Activated naive CD8-positive, alpha-beta T cell treated with anti-CD3 and anti-CD28 coated beads, Interleukin-2, amount 10 ng/mL, durations not matched to agents 7 days and 5 days (primary cell): ENCODE results near the gene MYEF2. TPM values are rescaled to one million over a fixed set of nuclear protein-coding genes. Genes with fewer than 3 reads are reported as not detected.

Experiments used
- ATAC-seq: fragments of 150-1000 bp; cut with Tn5 transposase; one replicate; pipeline ENCODE4 v1.10.0; 2021; ENCODE audit warnings: low read depth, moderate library complexity
- POLR2A ChIA-PET: fragments of 350-600 bp; sonication (Branson Sonifier 250); formaldehyde crosslinking; loops from one replicate; lab custom pipeline; 2021; ENCODE audit warnings: antibody characterized with exemption; lab: Charles Lee
- DNase-seq: peaks from one replicate; pipeline ENCODE4 v3.0.0; 2021
- H3K27ac Mint-ChIP-seq: one replicate; pipeline ENCODE4 v1.8.0; 2022; ENCODE audit warnings: mild to moderate bottlenecking, mixed read lengths
- H3K27me3 Mint-ChIP-seq: one replicate; pipeline ENCODE4 v1.8.0; 2022; ENCODE audit warnings: mild to moderate bottlenecking, moderate library complexity, mixed read lengths
- H3K36me3 Mint-ChIP-seq: one replicate; pipeline ENCODE4 v1.8.0; 2021; ENCODE audit warnings: mild to moderate bottlenecking, mixed read lengths
- H3K4me1 Mint-ChIP-seq: one replicate; pipeline ENCODE4 v1.8.0; 2021; ENCODE audit warnings: mixed read lengths
- H3K4me3 Mint-ChIP-seq: one replicate; pipeline ENCODE4 v1.8.0; 2022; ENCODE audit warnings: mild to moderate bottlenecking, moderate library complexity, mixed read lengths
- H3K9me3 Mint-ChIP-seq: one replicate; pipeline ENCODE4 v1.8.0; 2021; ENCODE audit warnings: mixed read lengths
- total RNA-seq, 2 experiments: library from RNA; stranded (reverse); gene quantifications; one replicate each; pipeline ENCODE4 v1.2.3, GENCODE V29; 2021

Gene MYEF2
- total RNA-seq, 2 experiments from 2014 or later = 34.5 to 36.5 TPM

DNA sequence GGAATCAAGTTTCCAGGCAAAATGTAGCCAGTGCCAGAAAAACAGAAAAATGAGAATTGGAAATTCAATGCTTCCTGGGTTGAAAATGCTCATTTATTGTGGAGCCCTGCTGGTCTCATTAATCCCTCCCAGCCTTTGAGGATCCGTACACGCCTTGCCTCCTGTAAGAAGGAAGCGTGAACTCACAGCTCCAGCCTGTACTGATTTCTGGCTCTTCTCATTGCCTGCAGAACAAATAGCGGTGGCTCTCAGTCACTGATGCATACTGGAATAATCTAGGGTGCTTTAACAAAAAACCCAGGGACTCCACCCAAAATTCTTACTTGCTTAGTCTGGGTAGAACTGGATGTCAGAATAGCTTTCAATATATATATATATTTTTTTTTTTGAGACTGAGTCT is 86.6 kb downstream of the MYEF2 start:
- H3K27ac Mint-ChIP-seq = no peak overlapping the region
- H3K9me3 Mint-ChIP-seq = peaks cover 4% of the 10 kb centered on the region
- H3K4me1 Mint-ChIP-seq = no peaks in the 10 kb centered on the region
- no peak for ATAC-seq
- H3K27me3 Mint-ChIP-seq = peaks cover 8% of the 10 kb centered on the region
- no peak overlapping the region for H3K4me3 Mint-ChIP-seq
- POLR2A ChIA-PET = no interaction called here
- no peak for DNase-seq
- no peaks in the 10 kb centered on the region for H3K36me3 Mint-ChIP-seq

DNA sequence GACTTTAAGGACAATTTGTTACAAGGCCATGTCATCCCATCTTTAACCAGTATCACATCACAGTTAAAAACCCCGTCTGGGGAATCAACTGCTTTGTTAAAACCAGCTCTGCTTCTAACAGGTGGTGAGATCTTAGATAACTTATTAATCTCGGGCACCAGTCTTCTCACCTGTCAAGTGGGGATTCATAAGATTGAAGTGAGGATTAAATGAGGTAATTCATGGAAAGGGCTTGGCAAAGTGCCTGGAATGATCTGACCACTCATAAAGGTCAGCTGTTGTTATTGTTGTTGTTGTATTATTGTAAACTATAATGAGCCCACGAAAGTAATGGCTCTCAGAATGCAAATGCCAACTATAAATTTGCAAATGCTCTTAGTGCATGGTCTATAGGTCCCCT is 87.4 kb downstream of the MYEF2 start:
- H3K36me3 Mint-ChIP-seq = no peaks in the 10 kb centered on the region
- H3K27ac Mint-ChIP-seq = no peak overlapping the region
- POLR2A ChIA-PET = no interaction called here
- H3K27me3 Mint-ChIP-seq = peaks cover 5% of the 10 kb centered on the region
- H3K4me3 Mint-ChIP-seq = no peak overlapping the region
- DNase-seq (no peak), ATAC-seq (no peak)
- H3K9me3 Mint-ChIP-seq = peaks cover 2% of the 10 kb centered on the region
- no peaks in the 10 kb centered on the region for H3K4me1 Mint-ChIP-seq

DNA sequence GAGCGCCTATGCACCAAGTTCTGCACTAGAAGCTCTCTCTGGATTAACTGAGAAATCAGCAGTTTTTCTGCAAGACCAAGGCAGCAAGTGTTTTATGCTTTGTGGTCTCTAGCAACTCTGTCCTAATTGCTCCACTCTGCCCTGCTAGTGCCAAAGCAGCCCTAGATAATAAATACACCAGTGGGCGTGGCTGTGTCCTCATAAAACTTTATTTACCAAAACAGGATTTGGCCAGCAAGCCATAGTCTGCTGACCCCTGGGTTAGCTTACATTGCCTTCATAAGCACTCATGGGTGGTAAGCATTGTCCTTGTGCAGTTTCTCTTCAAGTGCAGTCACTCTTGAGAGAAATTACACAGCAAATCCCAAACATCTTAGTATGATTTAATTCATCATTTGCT is 88.0 kb downstream of the MYEF2 start:
- no peak for ATAC-seq
- POLR2A ChIA-PET = no interaction called here
- H3K4me1 Mint-ChIP-seq = no peaks in the 10 kb centered on the region
- H3K4me3 Mint-ChIP-seq = no peak overlapping the region
- peaks cover 3% of the 10 kb centered on the region for H3K27me3 Mint-ChIP-seq
- no peak for DNase-seq
- no peaks in the 10 kb centered on the region for H3K36me3 Mint-ChIP-seq
- no peaks in the 10 kb centered on the region for H3K9me3 Mint-ChIP-seq
- no peak overlapping the region for H3K27ac Mint-ChIP-seq

DNA sequence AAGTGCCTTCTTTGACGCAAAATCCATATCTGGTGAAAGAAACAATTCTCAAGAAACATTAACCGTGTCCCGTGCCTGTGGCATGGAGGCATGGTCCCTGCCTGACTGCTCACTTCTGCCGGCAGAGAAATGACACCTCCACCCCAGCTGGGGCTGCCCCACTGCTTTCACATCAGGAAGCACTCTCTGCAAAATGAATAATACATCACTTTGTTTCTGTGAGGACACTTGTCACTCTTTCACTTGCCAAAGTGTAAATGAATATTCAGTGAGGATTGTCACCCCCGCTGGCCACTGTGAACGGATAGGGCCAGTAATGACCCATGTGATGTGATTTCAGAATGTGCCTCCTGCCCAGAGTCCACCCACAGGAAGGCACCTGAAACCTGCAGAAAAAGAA is 88.4 kb downstream of the MYEF2 start:
- no peaks in the 10 kb centered on the region for H3K36me3 Mint-ChIP-seq
- H3K4me3 Mint-ChIP-seq = no peak overlapping the region
- POLR2A ChIA-PET = no interaction called here
- no peaks in the 10 kb centered on the region for H3K4me1 Mint-ChIP-seq
- no peak for ATAC-seq
- no peaks in the 10 kb centered on the region for H3K9me3 Mint-ChIP-seq
- no peak for DNase-seq
- H3K27ac Mint-ChIP-seq = no peak overlapping the region
- peaks cover 2% of the 10 kb centered on the region for H3K27me3 Mint-ChIP-seq

DNA sequence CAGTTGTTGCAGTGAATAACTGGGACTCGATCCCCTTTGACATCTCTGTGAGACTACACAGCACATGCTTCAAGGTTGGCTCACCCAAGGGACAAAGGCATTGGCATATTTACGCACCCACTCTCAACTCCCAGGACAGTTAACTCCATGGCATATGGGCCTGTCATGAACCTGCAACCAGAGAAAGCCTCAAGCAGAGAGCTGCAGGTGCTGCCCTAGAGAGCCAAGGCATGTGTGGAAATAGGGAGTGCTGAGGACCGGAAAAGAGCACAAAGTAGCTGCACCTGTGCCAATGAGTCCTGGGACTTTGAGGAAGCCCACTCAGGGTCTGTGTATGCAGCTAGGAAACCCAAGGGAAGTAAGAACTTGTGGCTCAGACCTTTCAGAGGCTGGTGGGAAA is 90.3 kb downstream of the MYEF2 start:
- Mint-ChIP-seq H3K27ac (no peak overlapping the region), H3K4me1 (no peaks in the 10 kb centered on the region), H3K9me3 (no peaks in the 10 kb centered on the region), H3K4me3 (no peak overlapping the region), H3K36me3 (no peaks in the 10 kb centered on the region), H3K27me3 (no peaks in the 10 kb centered on the region)
- DNase-seq (no peak), ATAC-seq (no peak)
- POLR2A ChIA-PET = no interaction called here

DNA sequence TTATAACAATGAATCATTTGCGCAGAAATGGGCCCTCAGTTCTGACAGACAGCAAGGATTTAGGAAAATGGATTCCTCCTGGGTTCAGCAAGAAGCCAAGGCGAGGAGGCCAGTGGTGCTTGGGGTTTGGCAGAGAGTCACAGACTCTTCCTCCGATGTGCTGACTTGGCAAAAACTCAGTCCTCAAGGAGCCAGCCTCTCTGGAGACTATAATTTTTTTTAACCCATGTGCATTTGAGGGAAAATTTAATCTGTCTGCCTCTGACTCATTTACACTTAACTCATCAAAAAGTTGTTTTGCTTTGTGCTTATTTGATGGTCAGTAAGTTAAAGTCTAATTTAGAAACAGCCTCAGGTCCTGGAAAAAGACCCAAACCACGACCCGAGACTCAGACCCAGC is 91.5 kb downstream of the MYEF2 start:
- no peaks in the 10 kb centered on the region for H3K4me1 Mint-ChIP-seq
- H3K36me3 Mint-ChIP-seq = no peaks in the 10 kb centered on the region
- H3K9me3 Mint-ChIP-seq = no peaks in the 10 kb centered on the region
- H3K4me3 Mint-ChIP-seq = no peak overlapping the region
- POLR2A ChIA-PET = no interaction called here
- no peaks in the 10 kb centered on the region for H3K27me3 Mint-ChIP-seq
- ATAC-seq = no peak
- DNase-seq = no peak
- no peak overlapping the region for H3K27ac Mint-ChIP-seq

DNA sequence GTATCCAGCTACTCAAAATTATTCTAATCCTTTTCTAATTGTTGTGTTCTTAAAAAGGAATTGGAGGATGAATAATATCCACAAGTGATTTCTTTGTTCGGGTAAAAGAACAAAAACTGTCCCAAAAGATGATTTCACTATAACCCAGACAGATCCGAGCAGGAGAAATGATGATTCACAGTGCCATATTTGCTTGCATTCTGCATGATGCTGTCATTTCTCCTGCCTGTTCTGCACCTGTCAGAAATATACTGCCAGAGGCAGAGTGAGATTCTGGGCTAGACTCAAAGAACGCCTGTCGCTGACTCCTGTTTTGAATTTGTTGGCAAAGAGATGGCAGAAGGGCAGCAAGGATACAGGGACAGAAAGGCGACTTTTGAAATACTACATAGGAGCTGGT is 92.0 kb downstream of the MYEF2 start:
- Mint-ChIP-seq H3K27me3 (no peaks in the 10 kb centered on the region), H3K4me1 (no peaks in the 10 kb centered on the region), H3K36me3 (no peaks in the 10 kb centered on the region), H3K4me3 (no peak overlapping the region), H3K9me3 (no peaks in the 10 kb centered on the region), H3K27ac (no peak overlapping the region)
- ATAC-seq = no peak
- POLR2A ChIA-PET = no interaction called here
- DNase-seq = no peak

DNA sequence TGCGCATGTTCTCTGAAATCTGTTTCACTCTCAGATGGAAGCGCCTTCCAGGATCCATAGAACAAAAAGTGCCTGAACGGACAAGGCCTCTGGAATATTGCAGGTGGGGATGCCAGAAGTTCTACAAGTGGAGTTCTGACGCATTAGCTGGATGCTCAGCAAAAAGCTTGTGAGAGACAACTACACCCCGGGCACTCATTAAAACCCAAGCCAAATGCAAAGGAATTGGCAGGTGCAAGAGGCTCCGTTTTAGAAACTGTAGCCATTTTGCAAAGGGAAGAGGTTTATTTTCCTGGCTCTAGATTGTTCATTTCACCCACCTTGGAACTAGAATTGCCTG is 92.5 kb downstream of the MYEF2 start:
- Mint-ChIP-seq H3K4me1 (no peaks in the 10 kb centered on the region), H3K9me3 (no peaks in the 10 kb centered on the region), H3K4me3 (no peak overlapping the region), H3K27ac (no peak overlapping the region), H3K27me3 (peaks cover under 1% of the 10 kb centered on the region), H3K36me3 (no peaks in the 10 kb centered on the region)
- ATAC-seq (no peak), DNase-seq (no peak)
- POLR2A ChIA-PET = no interaction called here

DNA sequence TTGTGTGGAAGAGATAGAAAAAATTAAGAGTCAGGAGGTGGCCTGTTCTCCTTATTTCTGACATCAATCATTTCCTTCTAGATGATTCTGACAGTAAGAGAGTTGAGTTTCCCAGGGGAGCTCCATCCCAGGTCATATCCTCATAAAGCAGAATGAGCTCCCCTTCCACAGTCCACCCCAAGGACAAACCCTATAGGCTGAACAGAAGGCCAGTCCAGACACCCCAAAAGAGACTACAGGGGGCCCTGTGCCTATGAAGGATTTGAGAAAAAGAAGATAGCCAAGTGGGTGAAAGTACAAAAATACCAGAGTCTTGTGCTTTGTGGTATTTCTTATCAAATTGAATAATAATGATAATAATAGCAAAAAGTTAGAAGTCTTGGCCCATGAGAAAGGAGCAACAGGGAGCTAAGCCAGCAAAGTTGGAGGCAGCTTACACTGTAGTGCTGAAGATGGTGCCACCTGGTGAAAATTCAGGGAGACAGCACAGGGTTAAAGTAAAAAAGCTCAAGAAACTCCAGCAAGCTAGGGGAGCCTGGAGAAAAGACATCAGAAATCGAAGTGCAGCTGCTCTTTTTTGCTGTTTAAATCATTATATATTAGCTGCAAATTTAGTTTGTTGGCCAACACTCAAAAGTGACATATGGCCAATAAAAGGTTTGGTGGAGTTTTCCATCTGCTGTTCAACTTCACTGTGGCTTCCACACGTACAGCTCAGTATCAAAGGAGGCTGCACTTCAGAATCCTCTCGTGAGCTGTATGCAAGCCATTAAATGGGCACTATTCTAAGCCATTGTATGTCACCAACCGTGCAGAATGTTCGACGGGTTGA is 93.1 kb downstream of the MYEF2 start:
- POLR2A ChIA-PET = no interaction called here
- H3K4me1 Mint-ChIP-seq = no peaks in the 10 kb centered on the region
- H3K36me3 Mint-ChIP-seq = no peaks in the 10 kb centered on the region
- no peaks in the 10 kb centered on the region for H3K9me3 Mint-ChIP-seq
- no peak for DNase-seq
- H3K27me3 Mint-ChIP-seq = peaks cover 4% of the 10 kb centered on the region
- H3K27ac Mint-ChIP-seq = no peak overlapping the region
- no peak overlapping the region for H3K4me3 Mint-ChIP-seq
- no peak for ATAC-seq

Other genes starting within 250 kb of the MYEF2 start
- not detected for gene SLC24A5, start 57.3 kb downstream of the MYEF2 start, total RNA-seq
- not detected for gene CTXN2, start 13.4 kb upstream of the MYEF2 start, total RNA-seq
- gene SLC12A1, start 28.0 kb upstream of the MYEF2 start, total RNA-seq = not detected
- 100 to 1,000 TPM; 255 to 262 TPM for gene DUT, start 153.1 kb upstream of the MYEF2 start, total RNA-seq